Measurements from ENCODE around the gene ESR1.

DNA sequence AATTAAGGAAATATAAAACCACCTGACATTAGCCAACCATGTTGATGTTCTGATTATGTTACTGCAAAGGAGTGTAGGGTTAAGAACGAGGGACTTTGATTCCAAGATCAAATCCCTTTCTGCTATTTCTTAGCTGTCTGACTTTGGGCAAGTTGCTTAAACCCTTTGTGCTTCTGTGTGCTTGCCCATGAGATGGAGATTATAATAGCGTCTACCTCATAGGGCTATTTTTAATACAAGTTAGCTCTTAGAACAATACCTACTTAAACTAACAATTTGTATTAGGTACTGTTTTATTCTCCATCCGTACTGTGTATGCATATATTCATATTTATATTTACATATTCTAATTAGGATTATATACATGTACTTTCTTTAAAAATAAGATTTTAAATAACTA is 263.8 kb downstream of the ESR1 start:
- TF ChIP-seq USF1 (IDR thresholded peaks at IDR 0.05; ENCODE audit: borderline replicate concordance, low read depth) (no peak), POLR2AphosphoS5 (IDR thresholded peaks at IDR 0.05; ENCODE audit: low read depth, low read length) (no peak), SMC3 (IDR thresholded peaks at IDR 0.05; ENCODE audit: low read depth, low read length) (no peak), FOXM1 (IDR thresholded peaks at IDR 0.05; ENCODE audit: low read depth) (no peak), TAF1 (IDR thresholded peaks at IDR 0.05; ENCODE audit: borderline replicate concordance, low read depth, low read length) (no peak), EP300 (IDR thresholded peaks at IDR 0.05; ENCODE audit: borderline replicate concordance in 1 of 2, low read depth in 1 of 2, low read length in 1 of 2) (no peak), TEAD4 (IDR thresholded peaks at IDR 0.05; ENCODE audit: borderline replicate concordance, insufficient read depth) (no peak), MXI1 (IDR thresholded peaks at IDR 0.05; ENCODE audit: low read depth, low read length) (no peak), RAD21 (IDR thresholded peaks at IDR 0.05; ENCODE audit: low read length) (no peak), NFIC (IDR thresholded peaks at IDR 0.05; ENCODE audit: borderline replicate concordance) (no peak)
- TF ChIP-seq, protein P1, sequence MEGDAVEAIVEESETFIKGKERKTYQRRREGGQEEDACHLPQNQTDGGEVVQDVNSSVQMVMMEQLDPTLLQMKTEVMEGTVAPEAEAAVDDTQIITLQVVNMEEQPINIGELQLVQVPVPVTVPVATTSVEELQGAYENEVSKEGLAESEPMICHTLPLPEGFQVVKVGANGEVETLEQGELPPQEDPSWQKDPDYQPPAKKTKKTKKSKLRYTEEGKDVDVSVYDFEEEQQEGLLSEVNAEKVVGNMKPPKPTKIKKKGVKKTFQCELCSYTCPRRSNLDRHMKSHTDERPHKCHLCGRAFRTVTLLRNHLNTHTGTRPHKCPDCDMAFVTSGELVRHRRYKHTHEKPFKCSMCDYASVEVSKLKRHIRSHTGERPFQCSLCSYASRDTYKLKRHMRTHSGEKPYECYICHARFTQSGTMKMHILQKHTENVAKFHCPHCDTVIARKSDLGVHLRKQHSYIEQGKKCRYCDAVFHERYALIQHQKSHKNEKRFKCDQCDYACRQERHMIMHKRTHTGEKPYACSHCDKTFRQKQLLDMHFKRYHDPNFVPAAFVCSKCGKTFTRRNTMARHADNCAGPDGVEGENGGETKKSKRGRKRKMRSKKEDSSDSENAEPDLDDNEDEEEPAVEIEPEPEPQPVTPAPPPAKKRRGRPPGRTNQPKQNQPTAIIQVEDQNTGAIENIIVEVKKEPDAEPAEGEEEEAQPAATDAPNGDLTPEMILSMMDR (IDR thresholded peaks at IDR 0.05) = no peak
- TF ChIP-seq, protein P2, sequence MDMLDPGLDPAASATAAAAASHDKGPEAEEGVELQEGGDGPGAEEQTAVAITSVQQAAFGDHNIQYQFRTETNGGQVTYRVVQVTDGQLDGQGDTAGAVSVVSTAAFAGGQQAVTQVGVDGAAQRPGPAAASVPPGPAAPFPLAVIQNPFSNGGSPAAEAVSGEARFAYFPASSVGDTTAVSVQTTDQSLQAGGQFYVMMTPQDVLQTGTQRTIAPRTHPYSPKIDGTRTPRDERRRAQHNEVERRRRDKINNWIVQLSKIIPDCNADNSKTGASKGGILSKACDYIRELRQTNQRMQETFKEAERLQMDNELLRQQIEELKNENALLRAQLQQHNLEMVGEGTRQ (IDR thresholded peaks at IDR 0.05; ENCODE audit: borderline replicate concordance, low read depth, low read length) = no peak
- TF ChIP-seq, protein P3, sequence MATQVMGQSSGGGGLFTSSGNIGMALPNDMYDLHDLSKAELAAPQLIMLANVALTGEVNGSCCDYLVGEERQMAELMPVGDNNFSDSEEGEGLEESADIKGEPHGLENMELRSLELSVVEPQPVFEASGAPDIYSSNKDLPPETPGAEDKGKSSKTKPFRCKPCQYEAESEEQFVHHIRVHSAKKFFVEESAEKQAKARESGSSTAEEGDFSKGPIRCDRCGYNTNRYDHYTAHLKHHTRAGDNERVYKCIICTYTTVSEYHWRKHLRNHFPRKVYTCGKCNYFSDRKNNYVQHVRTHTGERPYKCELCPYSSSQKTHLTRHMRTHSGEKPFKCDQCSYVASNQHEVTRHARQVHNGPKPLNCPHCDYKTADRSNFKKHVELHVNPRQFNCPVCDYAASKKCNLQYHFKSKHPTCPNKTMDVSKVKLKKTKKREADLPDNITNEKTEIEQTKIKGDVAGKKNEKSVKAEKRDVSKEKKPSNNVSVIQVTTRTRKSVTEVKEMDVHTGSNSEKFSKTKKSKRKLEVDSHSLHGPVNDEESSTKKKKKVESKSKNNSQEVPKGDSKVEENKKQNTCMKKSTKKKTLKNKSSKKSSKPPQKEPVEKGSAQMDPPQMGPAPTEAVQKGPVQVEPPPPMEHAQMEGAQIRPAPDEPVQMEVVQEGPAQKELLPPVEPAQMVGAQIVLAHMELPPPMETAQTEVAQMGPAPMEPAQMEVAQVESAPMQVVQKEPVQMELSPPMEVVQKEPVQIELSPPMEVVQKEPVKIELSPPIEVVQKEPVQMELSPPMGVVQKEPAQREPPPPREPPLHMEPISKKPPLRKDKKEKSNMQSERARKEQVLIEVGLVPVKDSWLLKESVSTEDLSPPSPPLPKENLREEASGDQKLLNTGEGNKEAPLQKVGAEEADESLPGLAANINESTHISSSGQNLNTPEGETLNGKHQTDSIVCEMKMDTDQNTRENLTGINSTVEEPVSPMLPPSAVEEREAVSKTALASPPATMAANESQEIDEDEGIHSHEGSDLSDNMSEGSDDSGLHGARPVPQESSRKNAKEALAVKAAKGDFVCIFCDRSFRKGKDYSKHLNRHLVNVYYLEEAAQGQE (IDR thresholded peaks at IDR 0.05; ENCODE audit: low read depth, low read length) = no peak

All from SK-N-SH (cell line).